ENCODE data around the gene ATG9A.

- no peak for TF ChIP-seq CTCF (IDR thresholded peaks at IDR 0.05)
- no peak for TF ChIP-seq POLR2A (IDR thresholded peaks at IDR 0.05)
These were observed 45.3 kb downstream of the ATG9A start for GRCh38 chr2:219184121-219184520.
